HG02623 (cell line): Measurements from ENCODE around the gene ARGLU1.

Source experiments
- ATAC-seq: cut with Tn5 transposase; IDR thresholded peaks from one replicate; pipeline ENCODE4 v1.9.1; 2021; ENCODE audit warnings: moderate library complexity; ENCODE audit not compliant: unreplicated experiment

The ARGLU1 gene

GRCh38 chr13:106548064-106548696 is 19.8 kb downstream of the ARGLU1 start:
- ATAC-seq = no peak

GRCh38 chr13:106541826-106542225 is 26.1 kb downstream of the ARGLU1 start:
- ATAC-seq = no peak

- ATAC-seq = no peak
Observed at GRCh38 chr13:106540613-106541012, 27.3 kb downstream of the ARGLU1 start.

GRCh38 chr13:106537521-106537920 is 30.4 kb downstream of the ARGLU1 start:
- ATAC-seq = no peak

GRCh38 chr13:106536244-106537034 is 31.5 kb downstream of the ARGLU1 start:
- peak; percentile 33 for ATAC-seq

GRCh38 chr13:106535552-106536243 is 32.2 kb downstream of the ARGLU1 start, which contains the start of gene EFNB2:
Gene EFNB2 (minus strand): TSS chr13:106535662. CDS start chr13:106534964, 698 bp downstream.
- ATAC-seq = peak; percentile 96

- ATAC-seq = peak; percentile 23
Observed at GRCh38 chr13:106534639-106535551, 33.0 kb downstream of the ARGLU1 start.

- ATAC-seq = no peak
Observed at GRCh38 chr13:106533943-106534638, 33.8 kb downstream of the ARGLU1 start.

GRCh38 chr13:106533101-106533942 is 34.6 kb downstream of the ARGLU1 start:
- ATAC-seq = no peak

GRCh38 chr13:106532111-106532929 is 35.6 kb downstream of the ARGLU1 start:
- ATAC-seq = no peak

- ATAC-seq = no peak
Observed at GRCh38 chr13:106530980-106531481, 36.9 kb downstream of the ARGLU1 start.

GRCh38 chr13:106530171-106530851 is 37.6 kb downstream of the ARGLU1 start:
- no peak for ATAC-seq

GRCh38 chr13:106529415-106530170 is 38.3 kb downstream of the ARGLU1 start:
- no peak for ATAC-seq

GRCh38 chr13:106528718-106529414 is 39.1 kb downstream of the ARGLU1 start:
- no peak for ATAC-seq

- no peak for ATAC-seq
Observed at GRCh38 chr13:106527826-106528225, 40.1 kb downstream of the ARGLU1 start.

GRCh38 chr13:106527445-106527801 is 40.5 kb downstream of the ARGLU1 start:
- ATAC-seq = no peak
